Hindlimb muscle (tissue), 1 donor: ENCODE data around the gene GLI1. TPM values are rescaled to one million over a fixed set of nuclear protein-coding genes. Genes with fewer than 3 reads are reported as not detected.

Source experiments
- DNase-seq: peaks from one replicate; pipeline ENCODE4 v3.0.0-alpha.2; 2013
- polyA plus RNA-seq: library from polyadenylated mRNA; unstranded; fragments of 120-200 nt; gene quantifications from one replicate; pipeline ENCODE4 v1.2.1, GENCODE V29; 2013; ENCODE audit not compliant: insufficient read length

Gene GLI1
- polyA plus RNA-seq, 1 donor, result 8.2 TPM

DNA sequence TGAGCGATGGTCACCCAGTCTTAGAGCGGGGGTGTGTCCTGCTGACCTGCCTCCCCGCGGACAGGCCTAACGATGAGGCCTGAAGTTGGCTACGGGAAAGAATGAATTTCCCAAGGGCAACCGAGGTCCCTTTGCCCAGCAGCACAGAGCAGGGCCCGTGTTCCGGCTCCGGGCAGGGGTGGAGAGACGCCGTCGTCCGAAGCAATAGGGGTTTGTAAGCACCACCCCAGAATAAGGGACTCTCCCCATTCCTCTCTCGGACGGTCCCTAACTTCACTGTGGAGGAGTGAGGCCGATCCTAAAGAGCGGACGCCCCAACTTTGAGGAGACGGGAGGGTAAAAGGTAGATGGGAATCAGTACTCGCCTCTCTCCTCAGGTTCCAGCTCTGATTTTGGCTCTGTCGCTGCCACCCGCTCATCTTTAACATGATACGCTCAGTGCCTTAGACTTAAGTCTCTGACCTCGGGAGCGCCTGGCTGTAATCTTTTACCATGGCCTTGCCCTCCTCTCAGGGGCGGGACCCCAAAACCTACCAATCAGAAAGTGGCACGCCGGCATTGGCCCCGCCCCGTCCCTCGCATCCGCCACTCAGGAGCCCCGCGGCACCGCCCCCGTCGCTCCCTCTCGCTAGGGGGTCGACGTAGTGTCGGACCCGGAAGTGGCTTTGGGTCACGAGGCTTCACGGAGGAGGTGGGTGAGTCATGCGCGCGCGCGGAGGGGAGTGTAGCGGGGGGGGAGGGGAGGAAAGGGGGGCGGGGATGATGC, 60.7 kb downstream of the GLI1 start, which contains the start of gene DDIT3:
DDIT3 (minus strand) TSS at position 462 of the 766 bp plus-strand sequence. CDS start 3,108 bp downstream, outside the sequence.
- DNase-seq, result peak; percentile 98

DNA sequence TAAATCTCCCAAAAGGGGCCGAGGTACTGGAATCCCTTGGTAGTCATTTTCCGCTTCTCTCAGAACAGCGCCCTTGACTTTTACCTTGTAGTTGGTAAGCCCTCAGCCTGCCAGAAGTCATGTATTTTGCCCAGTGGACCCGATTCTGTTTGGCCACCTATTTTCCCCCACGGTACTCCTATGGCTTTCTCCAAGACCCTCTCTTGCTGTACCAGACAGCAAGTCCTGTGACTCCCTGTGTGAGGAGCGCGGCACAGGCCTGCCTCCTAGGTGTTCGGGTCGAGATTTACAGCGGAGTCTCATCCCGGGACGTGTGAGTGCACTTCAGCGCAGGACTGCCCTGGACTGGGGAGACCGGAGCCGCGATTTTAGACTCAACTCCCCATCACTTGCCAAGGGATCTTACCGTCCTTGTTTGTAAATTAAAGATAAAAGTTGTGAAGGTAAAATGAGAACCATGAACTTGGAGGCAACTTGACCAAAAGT, 62.0 kb downstream of the GLI1 start:
- DNase-seq, result peak; percentile 57

Other genes starting within 250 kb of the GLI1 start
- 2.7 TPM for gene NXPH4, start 243.0 kb upstream of the GLI1 start, polyA plus RNA-seq
- gene SHMT2, start 230.1 kb upstream of the GLI1 start, polyA plus RNA-seq, result 65.1 TPM
- gene STAC3, start 208.6 kb upstream of the GLI1 start, polyA plus RNA-seq, result 476 TPM
- 49.4 TPM for gene R3HDM2, start 28.7 kb upstream of the GLI1 start, polyA plus RNA-seq
- gene INHBC, start 25.0 kb upstream of the GLI1 start, polyA plus RNA-seq, result not detected
- gene INHBE, start 4.5 kb upstream of the GLI1 start, polyA plus RNA-seq, result 0.90 TPM
- 8.3 TPM for gene ARHGAP9, start 20.1 kb downstream of the GLI1 start, polyA plus RNA-seq
- gene MARS1, start 28.3 kb downstream of the GLI1 start, polyA plus RNA-seq, result 98.7 TPM
- gene DDIT3, start 60.7 kb downstream of the GLI1 start, polyA plus RNA-seq, result 9.2 TPM
- 46.2 TPM for gene MBD6, start 63.0 kb downstream of the GLI1 start, polyA plus RNA-seq
- 157 TPM for gene DCTN2, start 87.4 kb downstream of the GLI1 start, polyA plus RNA-seq
- gene KIF5A, start 90.3 kb downstream of the GLI1 start, polyA plus RNA-seq, result not detected
- gene PIP4K2C, start 131.4 kb downstream of the GLI1 start, polyA plus RNA-seq, result 12.1 TPM
- gene DTX3, start 145.0 kb downstream of the GLI1 start, polyA plus RNA-seq, result 21.8 TPM
- 31.7 TPM for gene ARHGEF25, start 151.7 kb downstream of the GLI1 start, polyA plus RNA-seq
- gene B4GALNT1, start 173.4 kb downstream of the GLI1 start, polyA plus RNA-seq, result 1.9 TPM
- 118 TPM for gene OS9, start 234.3 kb downstream of the GLI1 start, polyA plus RNA-seq